A549 (cell line): Measurements from ENCODE around the gene EXT2.

Experiments
- ATOH8 ChIP-seq: fragments of 250-450 bp; sonication (Bioruptor Pico); IDR thresholded peaks from 2 replicates; pipeline ENCODE4 v1.5.0; 2020; ENCODE audit warnings: low read depth, mild to moderate bottlenecking, moderate library complexity
- BHLHE40 ChIP-seq: IDR thresholded peaks from 2 replicates; pipeline ENCODE4 v1.6.1; 2012; ENCODE audit warnings: low read depth, low read length, inconsistent platforms
- CBX2 ChIP-seq: fragments of 200-600 bp; sonication (generic); IDR thresholded peaks from 2 replicates; pipeline ENCODE4 v1.6.1; 2016; ENCODE audit warnings: low read depth, mild to moderate bottlenecking, borderline replicate concordance
- CEBPB ChIP-seq, 2 experiments: fragments of >200 bp in 1 of 2; sonication (Bioruptor Twin) in 1 of 2; formaldehyde crosslinking in 1 of 2; IDR thresholded peaks; 2 replicates each; pipeline ENCODE4 v1.6.1; 2012 to 2016
- CTCF ChIP-seq: fragments of >200 bp; sonication (Bioruptor Twin); formaldehyde crosslinking; IDR thresholded peaks from 3 replicates; pipeline ENCODE4 v1.5.1; 2016
- EP300 ChIP-seq, 2 experiments: fragments of >200 bp; sonication (Bioruptor Twin); formaldehyde crosslinking; IDR thresholded peaks; 2 replicates in 1 of 2; 3 replicates in 1 of 2; pipeline ENCODE4 v1.6.1; 2016 to 2017
- HMGXB4 ChIP-seq: fragments of 250-450 bp; sonication (Bioruptor Pico); IDR thresholded peaks from 2 replicates; pipeline ENCODE4 v1.5.0; 2021; ENCODE audit warnings: mild to moderate bottlenecking, moderate library complexity, borderline replicate concordance
- MAFK ChIP-seq: fragments of 450-650 bp; IDR thresholded peaks from 2 replicates; pipeline ENCODE4 v1.6.1; 2014; ENCODE audit not compliant: partially characterized antibody
- PBX3 ChIP-seq: IDR thresholded peaks from 2 replicates; pipeline ENCODE4 v1.6.1; 2012
- POLR2A ChIP-seq: IDR thresholded peaks from 2 replicates; pipeline ENCODE4 v1.6.1; 2012; ENCODE audit warnings: mild to moderate bottlenecking, low read length
- RAD21 ChIP-seq, 2 experiments: fragments of >200 bp in 1 of 2; sonication (Bioruptor Twin) in 1 of 2; formaldehyde crosslinking in 1 of 2; IDR thresholded peaks in 1 of 2; conservative IDR thresholded peaks in 1 of 2; 2 replicates in 1 of 2; 3 replicates in 1 of 2; pipeline ENCODE4 v1.6.1; 2012 to 2018; ENCODE audit warnings: inconsistent platforms in 1 of 2
- REST ChIP-seq: fragments of 200-600 bp; sonication (generic); IDR thresholded peaks from 2 replicates; pipeline ENCODE4 v1.6.1; 2016; ENCODE audit warnings: antibody characterized with exemption, mild to moderate bottlenecking, moderate library complexity
- RFX5 ChIP-seq: fragments of 450-650 bp; IDR thresholded peaks from 2 replicates; pipeline ENCODE4 v1.7.1; 2014; ENCODE audit warnings: antibody characterized with exemption, mild to moderate bottlenecking, moderate library complexity
- ZC3H11A ChIP-seq: fragments of 450-650 bp; IDR thresholded peaks from 2 replicates; pipeline ENCODE4 v1.6.1; 2014; ENCODE audit warnings: antibody characterized with exemption, mild to moderate bottlenecking

GRCh38 chr11:44051171-44051570 lies 44.3 kb upstream of the EXT2 start:
- TF ChIP-seq MAFK, result no peak
- no peak for TF ChIP-seq CTCF
- TF ChIP-seq RAD21 (conservative IDR thresholded peaks at IDR 0.05 in 1 of 2, IDR thresholded peaks at IDR 0.05 in 1 of 2), result no peak
- TF ChIP-seq HMGXB4 (CRISPR knock-in tag), result no peak
- TF ChIP-seq REST, result no peak
- TF ChIP-seq CBX2, result no peak
- no peak for TF ChIP-seq POLR2A
- TF ChIP-seq PBX3, result no peak
- TF ChIP-seq ZC3H11A, result no peak
- TF ChIP-seq BHLHE40, result no peak
- TF ChIP-seq CEBPB (IDR thresholded peaks at IDR 0.05), result no peak
- no peak for TF ChIP-seq ATOH8 (CRISPR knock-in tag)
- TF ChIP-seq RFX5, result no peak
- no peak for TF ChIP-seq EP300 (IDR thresholded peaks at IDR 0.05)
